GM15510 (cell line): ENCODE data around the gene EDN2.

ENCODE experiments used
- POLR2A ChIP-seq: IDR thresholded peaks from 3 replicates; pipeline ENCODE4 v1.6.1; 2011; ENCODE audit warnings: borderline replicate concordance; ENCODE audit not compliant: insufficient read length; ENCODE audit errors: extremely low read depth

Gene EDN2

DNA sequence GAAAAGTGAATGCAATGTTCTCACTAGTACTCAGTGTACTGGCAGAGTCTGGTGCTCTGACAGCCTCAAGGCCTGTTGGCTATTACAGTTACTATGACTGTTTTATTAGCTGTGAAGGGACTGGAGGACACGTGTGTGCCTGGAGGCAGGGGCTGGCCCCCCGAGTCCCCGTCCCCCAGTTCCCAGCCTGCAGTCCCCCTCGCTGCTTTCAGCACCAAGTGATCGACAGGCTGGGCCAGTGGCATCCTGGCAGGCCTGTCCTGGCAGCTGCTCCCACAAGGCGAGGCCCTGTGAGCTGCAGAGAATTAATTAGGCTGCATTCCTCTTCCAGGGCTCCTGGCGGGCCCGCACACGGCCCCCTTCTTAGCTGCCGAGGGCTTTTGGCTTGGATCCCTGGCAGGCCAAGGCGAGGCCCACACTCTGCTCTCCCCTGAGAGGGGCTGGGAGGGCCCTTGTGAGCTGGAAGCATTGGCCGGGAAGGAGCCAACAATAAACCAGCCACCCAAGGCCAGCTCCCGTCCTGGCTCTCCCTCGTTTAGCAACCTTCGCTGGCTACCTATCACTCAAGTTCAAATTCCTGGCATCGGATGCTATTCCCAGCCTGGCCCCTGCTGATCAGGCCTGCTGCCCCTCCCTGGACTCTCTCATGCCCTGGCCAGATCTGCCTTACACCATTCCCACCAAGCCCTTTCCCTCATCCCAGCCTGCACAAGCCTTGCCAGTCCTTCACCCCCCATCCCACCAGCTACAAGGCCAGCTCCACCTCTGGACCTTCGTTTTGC lies 9.8 kb downstream of the EDN2 start:
- TF ChIP-seq POLR2A = no peak

DNA sequence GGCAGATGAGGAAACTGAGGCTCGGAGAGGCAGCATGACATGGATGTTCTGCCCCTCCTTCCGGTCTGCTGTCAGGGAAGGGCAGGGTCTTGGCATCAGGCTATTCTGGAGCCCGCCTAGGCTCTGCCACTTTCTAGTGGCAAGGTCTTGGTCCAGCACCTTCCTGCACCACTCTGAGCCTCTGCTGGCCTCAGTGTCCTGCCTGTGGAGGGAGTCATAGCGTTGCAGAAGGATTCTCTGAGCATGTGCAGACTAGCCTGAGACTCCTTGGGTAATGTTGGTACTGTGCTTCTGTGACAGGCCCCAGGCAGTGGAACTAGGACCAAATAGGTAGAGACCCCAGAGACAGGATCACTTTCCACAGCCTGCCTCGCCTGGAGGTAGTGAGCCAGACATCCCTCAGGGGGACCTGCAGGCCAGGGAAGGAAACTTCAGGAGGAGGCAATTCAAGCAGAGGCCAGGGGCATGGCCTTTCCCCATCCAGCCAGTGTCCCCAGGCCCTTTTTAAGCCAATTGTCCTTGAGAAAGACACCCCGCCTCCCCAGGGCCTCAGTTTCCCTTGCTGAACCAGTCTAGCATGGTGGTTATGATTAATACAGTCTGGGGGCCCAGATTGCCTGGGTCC lies 10.6 kb downstream of the EDN2 start:
- no peak for TF ChIP-seq POLR2A

DNA sequence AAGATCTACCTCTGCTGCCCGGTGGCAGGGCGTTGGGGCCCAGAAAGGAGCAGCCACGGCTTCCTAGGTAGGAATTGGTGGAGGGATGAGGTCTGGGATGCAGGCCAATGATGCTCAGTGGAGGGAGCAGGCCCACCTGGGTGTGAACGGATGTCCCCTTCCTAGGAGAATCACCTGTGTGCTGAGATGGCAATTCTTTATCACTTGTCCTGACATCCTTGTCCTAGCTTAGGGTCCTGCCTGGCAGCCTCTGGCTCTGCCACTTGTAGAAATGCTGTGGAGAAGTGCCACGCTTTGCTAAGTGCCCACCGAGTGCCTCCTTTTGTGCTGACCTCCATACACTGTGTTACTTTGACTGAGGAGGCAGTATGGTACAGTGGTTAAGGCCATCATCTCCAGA lies 12.8 kb downstream of the EDN2 start:
- TF ChIP-seq POLR2A = no peak

DNA sequence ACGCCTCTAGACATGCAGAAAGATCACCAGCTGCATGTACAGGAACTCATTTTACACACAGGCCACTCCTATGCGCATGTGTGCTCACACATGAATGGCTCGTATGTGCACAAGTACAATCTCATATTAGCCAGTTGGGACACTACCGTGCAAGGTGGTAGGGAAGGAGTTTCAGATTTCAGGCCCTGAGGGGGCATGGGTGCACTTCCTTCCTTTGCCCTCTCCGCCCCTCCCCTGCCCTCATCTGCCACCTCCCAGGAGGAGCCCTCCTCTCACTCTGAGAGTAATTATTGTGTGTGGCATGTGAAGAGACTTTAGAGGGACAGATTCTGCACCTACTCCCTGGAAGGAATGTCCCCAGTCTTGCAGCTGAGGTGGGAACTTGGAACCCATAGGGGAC lies 14.8 kb downstream of the EDN2 start:
- TF ChIP-seq POLR2A = no peak

DNA sequence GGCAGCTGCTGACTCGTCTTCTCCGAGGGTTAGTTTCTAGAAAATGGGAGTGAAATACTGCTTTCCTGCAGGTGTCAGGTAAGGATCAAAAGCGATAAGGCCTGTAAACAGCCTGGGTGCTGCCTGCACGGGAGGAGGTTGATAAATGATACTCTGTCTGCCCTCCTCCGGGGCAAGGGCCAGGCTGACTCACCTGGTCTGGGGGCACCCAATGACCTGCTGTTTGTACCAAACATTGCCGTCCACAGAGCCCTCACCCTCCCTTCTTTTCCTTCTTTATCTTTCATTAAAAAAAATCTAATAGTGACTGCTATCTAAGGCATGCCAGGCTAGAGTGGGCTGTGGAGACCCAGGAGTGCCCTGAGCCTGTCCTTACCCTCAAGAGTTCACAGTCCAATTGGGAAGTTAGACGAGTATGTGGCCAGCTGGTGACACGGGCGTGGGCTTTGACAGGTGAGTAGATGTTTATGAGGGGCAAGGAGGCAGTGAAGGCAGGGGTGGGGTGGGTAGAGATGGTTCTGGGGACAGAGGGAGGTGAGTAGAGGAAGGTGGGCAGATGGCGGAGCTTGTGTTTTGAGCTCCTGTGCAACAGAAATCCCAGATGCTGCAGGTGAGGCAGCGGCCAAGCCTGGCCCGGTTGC lies 16.2 kb downstream of the EDN2 start:
- TF ChIP-seq POLR2A = no peak

DNA sequence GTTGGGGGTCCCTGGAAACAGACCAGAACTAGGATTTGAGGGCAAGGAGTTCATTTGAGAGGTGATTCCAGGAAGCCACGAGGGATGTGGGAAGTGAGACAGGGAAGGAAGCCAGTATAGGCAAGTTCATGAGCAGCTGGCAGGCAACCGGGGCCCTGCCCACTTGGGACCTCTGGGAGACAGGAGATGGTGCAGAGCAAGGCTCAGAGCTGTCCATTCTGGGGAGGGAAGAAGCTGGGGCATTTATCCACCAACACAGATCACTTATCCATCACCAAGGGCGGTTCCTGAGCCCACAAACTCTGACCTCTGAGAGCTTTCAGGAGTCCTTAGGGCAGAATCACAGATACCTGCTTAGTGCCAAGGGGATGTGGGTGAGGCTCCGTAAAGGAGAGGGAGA lies 16.8 kb downstream of the EDN2 start:
- TF ChIP-seq POLR2A = no peak

DNA sequence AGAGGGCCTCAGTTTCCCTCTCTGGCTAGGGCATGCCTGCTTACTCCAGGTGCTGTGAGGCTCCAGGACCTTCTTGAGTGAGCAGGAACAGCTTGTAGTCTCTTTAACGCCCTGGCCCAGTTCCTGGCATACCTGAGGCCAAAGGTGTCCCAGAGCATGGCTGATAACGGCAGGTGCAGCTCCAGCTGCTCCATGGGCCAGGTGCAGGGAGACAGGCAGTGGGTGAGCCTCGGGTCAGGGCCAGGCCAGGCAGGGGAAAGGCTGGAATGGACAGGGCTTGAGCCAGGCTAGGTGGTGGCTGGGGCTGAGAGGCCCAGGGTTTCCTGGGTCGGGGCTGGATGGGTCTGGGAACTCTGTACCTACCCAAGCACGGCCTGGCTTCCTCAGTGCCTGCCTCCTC lies 18.3 kb downstream of the EDN2 start:
- TF ChIP-seq POLR2A = no peak

DNA sequence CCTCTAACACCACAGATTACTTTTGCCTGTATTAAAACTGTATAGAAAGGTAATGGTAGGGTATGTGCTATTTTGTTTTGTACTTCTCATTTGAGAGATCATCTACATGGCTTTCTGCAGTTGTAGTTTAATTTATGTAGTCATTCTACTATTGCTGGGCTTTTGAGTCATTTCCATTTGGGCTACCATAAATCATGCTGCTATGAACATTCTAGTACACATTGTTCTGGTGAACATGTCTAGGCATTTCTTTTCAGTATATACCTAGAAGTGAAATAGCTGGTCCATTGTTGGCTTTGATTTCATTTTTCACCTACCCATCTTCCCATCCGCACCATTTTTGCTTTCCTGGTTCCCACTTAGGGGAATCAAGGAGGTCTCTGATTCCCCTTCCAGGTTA lies 18.7 kb downstream of the EDN2 start:
- no peak for TF ChIP-seq POLR2A

DNA sequence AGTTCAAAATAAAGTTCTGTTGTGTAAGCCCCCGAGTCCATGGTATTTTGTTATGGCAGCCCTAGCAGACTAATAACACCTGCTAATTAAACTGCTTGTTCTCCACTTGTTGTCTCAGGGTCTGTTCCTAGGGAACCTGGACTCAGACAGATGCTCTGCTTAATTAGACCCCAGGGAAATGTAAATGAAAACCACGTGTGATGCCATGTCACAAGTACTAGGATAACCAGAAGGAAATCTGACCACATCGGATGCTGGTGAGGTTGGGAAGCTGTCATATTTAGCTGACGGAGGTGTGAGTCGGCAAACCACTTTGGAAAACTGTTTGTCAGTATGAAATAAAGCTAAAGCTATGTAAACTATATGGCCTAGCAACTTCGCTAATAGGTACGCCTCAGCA lies 19.6 kb downstream of the EDN2 start:
- TF ChIP-seq POLR2A = no peak

DNA sequence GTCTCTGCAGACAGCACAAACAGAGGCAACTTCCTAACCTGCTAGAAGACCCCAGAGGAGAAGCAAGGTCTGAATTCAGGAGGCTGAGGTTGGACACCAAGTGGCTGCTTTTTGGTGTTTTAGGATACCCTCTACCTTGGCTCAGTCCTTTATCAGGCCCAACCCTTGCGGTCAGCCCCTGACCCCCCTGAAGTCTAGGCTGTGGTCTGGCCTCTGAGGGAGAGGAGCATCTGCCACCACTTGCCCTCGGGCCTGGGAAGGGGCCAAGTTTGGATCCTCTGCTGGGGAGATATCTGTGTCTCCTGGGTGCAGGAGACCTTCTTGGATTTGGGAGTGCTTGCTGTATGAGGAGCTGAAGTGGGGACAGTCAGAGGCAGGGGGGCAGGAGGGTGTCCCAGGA lies 21.0 kb downstream of the EDN2 start:
- no peak for TF ChIP-seq POLR2A

DNA sequence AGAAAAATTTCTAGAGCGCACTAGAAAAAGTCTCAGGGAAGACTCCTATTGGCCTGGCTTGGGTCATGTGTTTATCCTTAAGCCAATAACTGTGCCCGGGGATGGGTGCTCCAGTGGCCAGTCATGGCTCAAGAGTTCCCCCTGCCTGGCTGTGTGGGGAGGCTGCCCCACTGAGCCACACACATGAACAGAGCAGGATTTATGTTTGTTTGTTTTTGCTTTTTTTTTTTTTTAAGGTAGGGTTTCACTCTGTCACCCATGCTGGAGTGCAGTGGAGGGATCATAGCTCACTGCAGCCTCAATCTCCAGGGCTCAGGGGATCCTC lies 21.8 kb downstream of the EDN2 start:
- TF ChIP-seq POLR2A = no peak

DNA sequence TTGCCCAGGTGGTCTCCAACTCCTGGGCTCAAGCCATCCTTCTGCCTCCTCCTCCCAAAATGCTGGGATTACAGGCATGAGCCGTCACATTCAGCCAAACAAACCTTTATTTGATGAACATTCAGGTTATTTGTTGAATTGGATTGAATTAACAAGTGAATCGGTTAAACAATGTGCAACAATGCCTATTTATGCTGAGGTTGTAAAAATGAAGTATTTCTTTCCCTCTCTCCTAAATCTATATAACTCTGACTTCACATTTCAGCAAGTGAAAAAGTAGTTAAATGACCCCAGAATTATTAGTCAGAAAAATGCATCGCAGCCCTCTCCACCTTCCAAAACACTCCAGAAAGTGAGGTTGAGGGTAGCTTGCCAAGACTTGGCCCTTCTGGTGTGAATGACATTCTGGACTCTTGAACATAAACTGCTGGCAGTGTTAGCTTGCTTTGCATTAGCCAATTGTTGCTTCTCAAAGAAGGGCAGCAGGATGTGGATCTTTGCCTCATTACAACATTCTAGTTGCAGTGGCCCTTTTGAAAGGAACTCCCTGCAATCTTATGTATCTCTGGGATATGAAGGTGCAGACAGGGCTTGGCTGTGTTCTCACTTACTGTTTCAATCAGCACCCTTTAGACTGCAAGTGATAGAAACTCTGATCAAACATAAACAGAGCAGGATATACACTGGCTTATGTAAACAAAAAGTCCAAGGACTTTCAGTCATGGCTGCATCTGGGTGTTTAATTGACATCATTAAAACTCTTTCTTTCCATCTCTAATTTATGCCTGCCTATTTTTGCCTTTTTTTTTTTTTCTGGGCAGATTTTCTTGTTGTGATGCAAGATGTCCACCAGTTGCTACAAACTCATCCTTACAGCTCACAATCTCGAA lies 22.4 kb downstream of the EDN2 start:
- TF ChIP-seq POLR2A = no peak

DNA sequence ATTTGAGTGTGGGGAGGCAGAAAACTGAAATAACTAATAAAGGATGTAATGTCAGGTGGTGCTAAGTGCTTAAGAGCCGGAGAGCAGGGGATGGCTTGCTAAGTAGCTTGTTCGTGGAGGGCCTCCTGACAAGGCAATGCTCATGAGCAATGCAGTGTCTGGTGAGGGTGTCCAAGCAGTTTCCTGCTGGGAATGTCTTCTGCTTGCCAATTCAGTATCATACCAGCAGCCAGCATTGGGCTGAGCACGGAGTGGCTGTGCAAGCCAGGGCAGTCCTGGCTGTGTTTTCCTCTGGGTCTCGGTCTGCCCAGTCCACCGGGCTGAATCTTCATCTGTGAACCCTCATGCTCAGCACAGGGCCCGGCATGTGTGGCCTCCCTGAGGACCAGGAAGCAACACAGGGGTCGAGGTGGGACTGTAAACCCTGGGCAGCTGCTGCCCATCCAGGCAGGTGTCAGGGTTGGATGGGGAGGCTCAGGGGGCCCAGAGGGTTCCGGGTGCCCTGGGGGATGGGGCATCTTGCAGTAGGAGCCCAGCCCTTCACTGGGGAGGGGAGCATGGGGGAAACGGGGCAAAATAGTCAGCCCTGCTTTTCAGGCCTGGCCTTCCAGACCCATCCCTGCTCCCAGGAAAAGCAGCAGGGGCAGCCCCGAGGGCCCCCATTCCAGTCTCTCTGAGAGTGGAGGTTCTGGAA lies 27.5 kb downstream of the EDN2 start:
- no peak for TF ChIP-seq POLR2A

DNA sequence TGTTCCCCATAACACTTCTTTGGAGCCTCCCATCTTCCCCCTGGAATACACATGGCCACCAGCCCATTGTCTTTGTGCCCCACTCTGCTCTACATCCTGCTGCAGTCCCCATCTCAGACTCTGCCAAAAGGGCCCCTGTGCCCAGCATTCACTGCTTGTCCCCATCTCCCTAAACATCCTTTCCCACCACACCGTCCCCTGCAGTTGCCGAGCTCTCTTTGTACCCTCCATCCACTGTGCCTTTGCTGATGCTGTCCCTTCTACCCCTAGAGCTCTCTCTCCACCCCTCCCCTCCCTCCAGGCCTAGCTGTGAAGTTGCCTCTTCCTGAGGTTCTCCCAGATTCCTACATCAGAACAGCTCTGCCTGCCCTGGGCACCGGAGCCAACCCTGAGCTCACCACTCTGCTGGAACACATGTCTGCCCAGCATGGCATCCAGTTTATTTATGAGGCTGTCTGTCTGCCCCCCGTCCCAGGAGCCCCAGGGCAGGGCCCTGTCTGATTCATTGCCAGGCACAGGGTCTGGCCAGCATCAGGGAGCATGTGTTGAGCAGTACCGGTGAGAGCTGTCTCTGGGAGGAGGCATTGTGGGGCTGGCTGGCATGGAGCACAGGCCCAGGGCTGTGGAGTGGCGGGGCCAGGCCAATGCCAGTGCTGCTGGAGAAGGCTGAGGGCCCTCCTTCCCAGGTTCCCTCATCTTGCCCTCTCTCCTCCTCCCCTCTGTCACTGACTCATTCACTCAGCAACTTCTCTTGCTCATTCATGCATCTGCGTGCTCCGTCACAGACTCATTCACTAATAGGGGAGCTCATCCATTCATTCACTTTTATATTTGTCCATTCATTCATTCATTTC lies 28.8 kb downstream of the EDN2 start:
- no peak for TF ChIP-seq POLR2A
